Measurements from ENCODE around the gene ANXA7.

DNA sequence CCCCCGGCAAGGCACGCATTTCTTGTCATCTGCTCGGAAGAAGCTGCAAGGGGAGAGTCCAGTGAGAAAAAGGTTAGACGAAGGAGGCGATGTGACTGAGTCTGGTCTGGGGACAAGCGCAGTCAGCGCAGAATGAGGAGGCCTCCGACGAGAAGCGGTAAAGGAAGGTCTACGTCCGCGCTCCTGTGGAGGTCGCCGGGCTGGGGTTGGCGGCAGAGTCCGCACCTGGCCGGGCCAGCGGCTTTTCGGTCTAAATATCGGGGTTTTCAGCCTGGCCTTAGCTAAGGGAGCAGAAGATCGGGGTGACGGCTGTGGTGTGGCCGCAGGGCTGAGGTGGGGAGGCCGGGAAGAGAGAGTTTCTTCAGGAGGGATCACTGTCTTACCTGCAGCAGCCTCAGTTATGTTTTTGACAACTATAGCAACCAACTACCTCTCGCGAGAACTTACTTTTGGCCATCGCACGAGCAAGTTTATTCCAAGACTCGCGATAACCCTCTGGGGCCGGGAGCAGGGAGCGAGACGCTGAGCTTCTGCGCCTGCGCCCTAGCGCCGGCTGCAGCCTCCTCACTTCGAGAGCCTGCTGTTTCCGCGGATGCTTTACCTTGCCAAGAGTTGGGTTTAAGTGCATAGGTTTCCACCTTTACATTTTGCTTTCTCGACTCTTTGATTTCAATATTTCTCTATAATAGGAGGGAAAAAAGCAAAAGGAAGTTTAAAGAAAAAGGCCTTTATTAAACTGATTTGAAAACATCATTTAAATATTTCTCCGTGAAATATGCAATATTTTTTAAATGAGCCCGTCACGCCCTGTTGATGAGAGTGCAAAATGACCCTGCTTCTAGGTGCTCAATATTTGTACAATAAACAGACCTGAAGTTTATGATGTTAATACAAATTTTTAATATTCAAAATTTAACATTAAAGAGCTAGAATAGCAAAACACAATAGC is 55.3 kb downstream of the ANXA7 start, which contains the start of gene CFAP70:
- TF ChIP-seq CTCF (IDR thresholded peaks at IDR 0.05) (no peak), POLR2A (IDR thresholded peaks at IDR 0.05) (no peak)
